Endothelial cell of umbilical vein (primary cell): Measurements from ENCODE around the gene CIC.

Experiments
- CTCF ChIP-seq, 2 donors: IDR thresholded peaks; 1 replicate in 1 of 2; 2 replicates in 1 of 2; pipeline ENCODE4 v1.5.1; 2011; ENCODE audit warnings: low read length in 2 of 2, mild to moderate bottlenecking in 2 of 2, moderate library complexity in 2 of 2, control low read depth in 1 of 2, inconsistent platforms in 1 of 2, low read depth in 1 of 2; ENCODE audit not compliant: insufficient read depth in 1 of 2; ENCODE audit errors: extremely low read depth in 1 of 2
- EZH2 ChIP-seq: IDR thresholded peaks from 2 replicates; pipeline ENCODE4 v1.6.1; 2012; ENCODE audit warnings: borderline replicate concordance, low read depth, mild to moderate bottlenecking, moderate library complexity, low read length, inconsistent platforms; ENCODE audit not compliant: severe bottlenecking
- FOS ChIP-seq: IDR thresholded peaks from 2 replicates; pipeline ENCODE4 v1.6.1; 2011; ENCODE audit warnings: mild to moderate bottlenecking, low read length, moderate library complexity, borderline replicate concordance; ENCODE audit not compliant: insufficient read depth
- GATA2 ChIP-seq: IDR thresholded peaks from 2 replicates; pipeline ENCODE4 v1.7.0; 2011; ENCODE audit warnings: low read depth, mild to moderate bottlenecking, moderate library complexity, mixed read lengths, low read length; ENCODE audit not compliant: insufficient read length, insufficient read depth
- JUN ChIP-seq: IDR thresholded peaks from 2 replicates; pipeline ENCODE4 v1.6.1; 2011; ENCODE audit warnings: borderline replicate concordance, low read depth; ENCODE audit not compliant: insufficient read length, insufficient read depth
- MAX ChIP-seq: IDR thresholded peaks from 2 replicates; pipeline ENCODE4 v1.6.1; 2011; ENCODE audit not compliant: insufficient read depth, insufficient read length
- MYC ChIP-seq: IDR thresholded peaks from one replicate; pipeline ENCODE4 v1.6.1; 2011; ENCODE audit warnings: mild to moderate bottlenecking, low read depth, low read length
- POLR2A ChIP-seq: IDR thresholded peaks from 2 replicates; pipeline ENCODE4 v1.6.1; 2012; ENCODE audit warnings: low read depth, mild to moderate bottlenecking, control low read depth, low read length
- POLR2AphosphoS5 ChIP-seq: IDR thresholded peaks from 2 replicates; pipeline ENCODE4 v1.6.1; 2012; ENCODE audit warnings: low read depth, mild to moderate bottlenecking, control low read depth, low read length, moderate library complexity; ENCODE audit not compliant: insufficient read depth

- TF ChIP-seq EZH2 (no peak), CTCF (IDR thresholded peaks at IDR 0.05; ENCODE audit: extremely low read depth in 1 of 2, insufficient read depth in 1 of 2, low read depth in 1 of 2, low read length in 2 of 2) (no peak), POLR2A (peak; percentile 90), MAX (peak; percentile 35), POLR2AphosphoS5 (peak; percentile 84), GATA2 (no peak), JUN (peak; percentile 5), FOS (peak; percentile 26), MYC (peak; percentile 77)
Measured at GRCh38 chr19:42242512-42243409, 26.3 kb upstream of the CIC start, which contains the start of gene GSK3A.
